Measurements from ENCODE around the gene NAP1L4.
"Not testable (repeated sequence)": the region's sequence is repeated elsewhere in the genome, so short reads cannot be mapped to it uniquely, and the experiment has no call there.

The NAP1L4 gene

DNA sequence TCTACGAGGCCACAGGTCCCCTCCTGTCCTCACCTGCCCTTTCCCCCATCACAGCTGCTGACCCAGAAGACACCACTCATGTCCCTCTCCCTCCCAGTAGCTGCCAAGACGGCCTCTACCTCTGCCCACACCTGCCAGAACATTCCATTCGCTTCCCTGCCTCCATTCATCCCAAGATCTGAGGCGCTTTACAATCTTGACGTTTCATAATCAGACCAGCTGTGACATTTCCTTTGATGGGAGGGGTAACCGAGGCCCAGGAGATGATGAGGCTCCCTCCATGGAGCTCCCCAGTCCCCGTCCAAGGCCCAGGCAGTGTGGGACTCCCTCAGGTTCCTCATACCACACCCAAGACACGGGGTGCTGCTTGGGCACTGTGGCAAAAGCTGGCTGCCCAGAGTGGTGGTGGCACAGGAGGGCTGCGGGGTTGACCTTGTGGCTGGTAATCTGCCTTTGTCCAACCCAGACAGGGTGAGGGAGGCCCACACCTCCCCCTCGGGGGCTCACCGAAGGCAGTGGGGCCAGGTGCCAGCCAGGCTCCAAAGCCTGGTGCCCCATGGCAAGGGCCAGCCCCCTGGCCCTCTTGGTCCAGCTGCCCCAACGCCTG, 80.2 kb downstream of the NAP1L4 start:
- Mint-ChIP-seq H3K4me1 (peaks cover 31% of the 10 kb centered on the region), H3K9me3 (no peaks in the 10 kb centered on the region), H3K36me3 (peaks cover 2% of the 10 kb centered on the region), H3K27me3 (peaks cover 38% of the 10 kb centered on the region), H3K4me3 (no peak overlapping the region), H3K27ac (no peak overlapping the region)
- no peak for ATAC-seq

DNA sequence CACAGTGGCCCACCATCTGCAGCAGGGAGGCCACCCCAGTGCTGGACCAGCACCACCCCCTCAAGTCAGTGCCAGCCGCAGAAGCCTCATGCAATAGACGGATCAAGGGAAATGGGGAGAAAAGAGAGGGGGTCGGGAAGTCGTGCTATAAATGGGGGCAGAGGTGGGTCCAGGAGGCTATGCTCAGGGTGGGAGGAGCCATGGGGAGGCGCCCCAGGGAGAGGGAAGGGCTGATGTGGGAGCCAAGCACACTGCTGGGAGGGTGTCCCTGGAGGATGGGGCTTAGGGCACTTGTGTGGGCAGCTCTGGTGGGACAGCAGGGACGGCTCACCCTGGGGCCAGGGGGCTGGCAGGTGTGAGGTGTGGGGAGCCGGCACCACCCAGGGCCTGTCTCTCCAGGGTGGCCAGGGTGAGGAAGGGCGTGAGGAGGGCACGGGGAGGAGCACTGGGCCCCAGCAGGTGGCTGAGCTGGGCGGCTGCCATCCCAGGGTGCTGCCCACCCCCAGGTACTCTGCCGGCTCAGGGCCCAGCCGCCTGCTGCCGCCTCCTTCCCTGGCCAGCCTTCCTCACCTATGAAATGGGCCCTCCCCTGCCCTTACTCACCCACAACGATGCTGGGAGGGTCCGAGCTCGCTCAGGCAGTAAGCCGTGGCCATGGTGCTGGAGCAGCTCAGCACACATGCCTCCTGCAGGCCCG, 80.9 kb downstream of the NAP1L4 start:
- ATAC-seq, result no peak
- peaks cover 8% of the 10 kb centered on the region for H3K36me3 Mint-ChIP-seq
- peaks cover 31% of the 10 kb centered on the region for H3K4me1 Mint-ChIP-seq
- H3K9me3 Mint-ChIP-seq, result peaks cover 2% of the 10 kb centered on the region
- no peak overlapping the region for H3K4me3 Mint-ChIP-seq
- H3K27ac Mint-ChIP-seq, result peak overlapping the region; percentile 3
- H3K27me3 Mint-ChIP-seq, result peaks cover 45% of the 10 kb centered on the region

DNA sequence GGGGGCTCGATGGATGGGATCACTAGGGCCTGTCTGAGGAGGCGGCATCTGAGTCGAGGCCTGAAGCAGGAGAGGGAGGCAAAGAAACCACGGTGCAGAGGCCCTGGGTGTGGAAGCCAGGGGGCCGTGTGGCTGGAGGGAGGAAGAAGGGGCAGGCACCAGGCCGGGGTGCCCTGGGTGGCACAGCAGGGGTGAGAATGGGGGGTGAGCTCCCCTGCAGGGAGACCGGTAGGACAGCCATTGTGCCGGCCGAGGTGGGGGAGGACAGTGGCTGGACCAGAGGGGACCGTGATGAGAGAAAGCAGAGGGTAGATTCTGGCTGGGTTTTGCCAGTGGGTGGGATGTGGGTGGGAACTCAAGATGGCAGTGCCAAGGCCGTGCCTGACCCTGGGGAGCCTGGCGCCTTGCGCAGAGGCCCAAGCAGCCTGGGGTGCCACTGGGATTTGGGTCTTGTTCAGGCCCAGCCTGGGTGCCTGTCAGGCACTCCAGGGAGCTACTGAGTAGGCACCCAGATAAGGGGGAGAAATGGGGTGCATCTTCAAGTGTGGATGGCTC, 81.7 kb downstream of the NAP1L4 start:
- no peak for ATAC-seq
- H3K27me3 Mint-ChIP-seq, result peaks cover 52% of the 10 kb centered on the region
- H3K27ac Mint-ChIP-seq, result peak overlapping the region; percentile 3
- peaks cover 15% of the 10 kb centered on the region for H3K36me3 Mint-ChIP-seq
- H3K9me3 Mint-ChIP-seq, result peaks cover 6% of the 10 kb centered on the region
- peaks cover 31% of the 10 kb centered on the region for H3K4me1 Mint-ChIP-seq
- H3K4me3 Mint-ChIP-seq, result no peak overlapping the region

DNA sequence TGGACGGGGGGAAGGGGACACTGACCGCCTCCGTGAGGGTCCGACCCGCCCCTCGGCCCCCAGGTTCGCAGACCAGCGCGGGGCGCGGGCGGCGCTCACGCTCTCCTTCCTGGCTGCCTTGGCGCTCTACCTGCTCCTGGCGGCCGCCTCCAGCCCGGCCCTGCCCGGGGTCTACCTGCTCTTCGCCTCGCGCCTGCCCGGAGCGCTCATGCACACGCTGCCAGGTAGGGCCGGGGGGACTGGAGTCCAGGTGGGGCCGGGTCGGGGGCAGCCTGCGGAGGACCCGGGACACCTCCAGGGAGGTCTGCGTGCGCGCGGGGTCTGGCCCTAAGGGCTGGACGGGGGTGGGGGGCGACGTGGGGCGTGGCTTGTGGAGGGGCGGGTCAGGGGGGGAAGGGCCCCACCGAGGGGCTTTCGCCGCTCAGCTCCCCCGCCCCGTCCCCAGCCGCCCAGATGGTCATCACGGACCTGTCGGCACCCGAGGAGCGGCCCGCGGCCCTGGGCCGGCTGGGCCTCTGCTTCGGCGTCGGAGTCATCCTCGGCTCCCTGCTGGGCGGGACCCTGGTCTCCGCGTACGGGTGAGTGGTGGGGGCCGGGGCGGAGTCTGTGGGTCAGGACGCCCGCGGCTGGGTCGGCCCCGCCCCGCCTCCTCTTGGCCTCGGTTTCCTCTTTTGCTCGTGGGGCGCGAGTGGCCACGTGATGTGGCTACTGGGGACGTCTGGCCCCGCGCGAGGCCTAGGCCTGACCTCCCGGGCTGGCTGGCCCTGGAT, 82.8 kb downstream of the NAP1L4 start:
- H3K36me3 Mint-ChIP-seq, result peaks cover 24% of the 10 kb centered on the region
- H3K9me3 Mint-ChIP-seq, result peaks cover 11% of the 10 kb centered on the region
- H3K4me3 Mint-ChIP-seq, result no peak overlapping the region
- peaks cover 64% of the 10 kb centered on the region for H3K27me3 Mint-ChIP-seq
- no peak overlapping the region for H3K27ac Mint-ChIP-seq
- peak; percentile 34 for ATAC-seq
- peaks cover 29% of the 10 kb centered on the region for H3K4me1 Mint-ChIP-seq

DNA sequence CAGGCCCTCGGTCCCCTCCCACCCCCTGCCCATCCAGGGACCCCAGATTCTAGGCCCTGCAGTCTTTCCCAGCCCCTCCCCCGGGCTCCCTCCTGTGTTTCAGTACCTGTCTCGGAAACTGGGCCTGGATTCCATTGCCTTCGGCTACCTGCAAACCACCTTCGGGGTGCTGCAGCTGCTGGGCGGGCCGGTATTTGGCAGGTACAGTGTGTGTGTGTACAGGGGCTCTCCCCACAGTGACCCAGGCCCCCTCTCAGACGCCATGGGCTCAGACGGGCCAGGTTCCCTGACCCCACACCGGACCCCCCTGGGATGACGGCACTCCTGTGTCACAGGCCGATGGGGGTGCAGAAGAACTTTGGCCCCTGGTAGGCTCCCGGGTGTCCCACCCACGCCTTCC, 84.0 kb downstream of the NAP1L4 start:
- no peak for ATAC-seq
- Mint-ChIP-seq H3K4me3 (no peak overlapping the region), H3K36me3 (peaks cover 24% of the 10 kb centered on the region), H3K27me3 (peaks cover 64% of the 10 kb centered on the region), H3K4me1 (peaks cover 24% of the 10 kb centered on the region), H3K27ac (no peak overlapping the region), H3K9me3 (peaks cover 11% of the 10 kb centered on the region)

DNA sequence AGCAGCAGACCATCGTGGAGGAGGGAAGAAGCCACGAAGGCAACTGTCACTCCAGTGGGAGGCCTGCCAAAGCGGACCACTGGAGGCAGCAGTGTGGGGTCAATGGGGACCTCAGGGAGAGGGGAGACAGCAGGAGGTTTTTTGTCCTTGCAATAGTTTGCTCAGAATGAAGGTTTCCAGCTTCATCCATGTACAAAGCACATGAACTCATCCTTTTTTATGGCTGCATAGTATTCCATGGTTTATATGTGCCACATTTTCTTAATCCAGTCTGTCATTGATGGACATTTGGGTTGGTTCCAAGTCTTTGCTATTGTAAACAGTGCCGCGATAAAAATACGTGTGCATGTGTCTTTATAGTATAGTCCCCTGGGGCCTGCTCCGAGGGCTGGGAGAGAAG, 86.8 kb downstream of the NAP1L4 start:
- H3K4me3 Mint-ChIP-seq, H3K27ac Mint-ChIP-seq, ATAC-seq: not testable (repeated sequence)
- Mint-ChIP-seq H3K4me1 (peaks cover 20% of the 10 kb centered on the region), H3K9me3 (peaks cover 11% of the 10 kb centered on the region), H3K36me3 (peaks cover 24% of the 10 kb centered on the region), H3K27me3 (peaks cover 46% of the 10 kb centered on the region)

DNA sequence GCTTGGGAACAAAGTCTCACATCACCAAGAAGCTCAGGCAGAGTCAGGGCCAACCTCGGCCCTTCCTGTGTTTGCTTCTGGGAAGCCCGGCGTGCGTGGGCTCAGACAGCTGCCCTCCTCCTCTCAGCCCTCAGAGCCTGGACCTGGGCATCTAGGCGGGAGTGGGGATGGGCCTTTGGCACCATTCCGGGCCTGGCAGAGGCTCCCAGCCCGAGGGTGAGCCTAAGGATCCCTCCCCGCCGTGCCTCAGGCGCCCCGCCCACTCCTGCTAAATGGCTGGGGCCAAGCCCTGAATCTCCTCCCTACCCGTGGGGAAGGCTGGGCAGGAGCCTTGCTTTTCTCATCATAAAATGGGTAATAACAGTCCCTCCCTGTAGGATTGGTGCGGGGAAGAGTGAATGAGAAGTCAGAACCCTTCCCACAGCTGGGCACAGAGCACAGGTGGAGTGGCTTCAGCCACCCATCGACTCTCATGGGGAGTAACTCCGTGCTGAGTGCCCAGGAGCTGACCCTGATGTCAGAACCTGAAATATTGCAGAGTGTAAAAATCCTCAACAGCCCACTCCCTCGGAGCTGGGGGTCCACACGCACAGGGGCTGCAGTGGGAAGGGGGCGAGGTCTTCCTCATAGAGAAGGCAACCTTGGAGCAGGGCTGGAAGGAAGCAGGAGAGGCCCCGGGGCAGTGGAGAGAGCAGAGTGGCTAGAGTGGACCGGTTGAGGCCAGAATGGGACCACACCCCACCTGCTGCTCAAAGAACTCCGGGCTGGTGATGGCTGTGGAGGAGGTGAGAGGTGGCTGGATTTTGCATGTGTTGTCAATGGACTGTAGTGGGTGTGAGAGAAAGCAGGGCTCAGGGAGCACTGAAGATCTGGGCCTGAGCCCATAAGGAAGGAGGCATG, 87.7 kb downstream of the NAP1L4 start:
- Mint-ChIP-seq H3K36me3 (peaks cover 24% of the 10 kb centered on the region), H3K27ac (no peak overlapping the region), H3K4me3 (no peak overlapping the region), H3K27me3 (peaks cover 41% of the 10 kb centered on the region), H3K4me1 (peaks cover 28% of the 10 kb centered on the region), H3K9me3 (peaks cover 11% of the 10 kb centered on the region)
- ATAC-seq, result no peak

DNA sequence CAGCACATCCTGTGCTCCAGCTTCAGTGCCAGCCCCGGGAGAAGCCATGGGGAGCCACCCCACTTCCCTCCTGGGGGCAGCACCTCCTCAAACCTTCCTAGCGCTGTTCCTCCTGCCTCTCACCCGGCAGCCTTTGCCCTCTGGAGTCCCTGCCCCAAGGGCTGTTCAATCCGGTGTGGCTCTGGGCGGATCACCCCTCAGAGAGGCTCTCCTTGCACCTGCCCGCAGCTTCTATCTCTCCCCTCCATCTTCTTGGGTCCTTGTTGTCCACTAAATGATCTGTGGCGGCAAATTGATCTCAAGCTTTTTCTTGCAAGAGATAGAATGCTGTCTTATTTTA, 88.5 kb downstream of the NAP1L4 start:
- no peak overlapping the region for H3K27ac Mint-ChIP-seq
- no peak for ATAC-seq
- H3K4me3 Mint-ChIP-seq, result peak overlapping the region; percentile 38
- peaks cover 11% of the 10 kb centered on the region for H3K9me3 Mint-ChIP-seq
- peaks cover 36% of the 10 kb centered on the region for H3K4me1 Mint-ChIP-seq
- peaks cover 41% of the 10 kb centered on the region for H3K27me3 Mint-ChIP-seq
- H3K36me3 Mint-ChIP-seq, result peaks cover 24% of the 10 kb centered on the region

DNA sequence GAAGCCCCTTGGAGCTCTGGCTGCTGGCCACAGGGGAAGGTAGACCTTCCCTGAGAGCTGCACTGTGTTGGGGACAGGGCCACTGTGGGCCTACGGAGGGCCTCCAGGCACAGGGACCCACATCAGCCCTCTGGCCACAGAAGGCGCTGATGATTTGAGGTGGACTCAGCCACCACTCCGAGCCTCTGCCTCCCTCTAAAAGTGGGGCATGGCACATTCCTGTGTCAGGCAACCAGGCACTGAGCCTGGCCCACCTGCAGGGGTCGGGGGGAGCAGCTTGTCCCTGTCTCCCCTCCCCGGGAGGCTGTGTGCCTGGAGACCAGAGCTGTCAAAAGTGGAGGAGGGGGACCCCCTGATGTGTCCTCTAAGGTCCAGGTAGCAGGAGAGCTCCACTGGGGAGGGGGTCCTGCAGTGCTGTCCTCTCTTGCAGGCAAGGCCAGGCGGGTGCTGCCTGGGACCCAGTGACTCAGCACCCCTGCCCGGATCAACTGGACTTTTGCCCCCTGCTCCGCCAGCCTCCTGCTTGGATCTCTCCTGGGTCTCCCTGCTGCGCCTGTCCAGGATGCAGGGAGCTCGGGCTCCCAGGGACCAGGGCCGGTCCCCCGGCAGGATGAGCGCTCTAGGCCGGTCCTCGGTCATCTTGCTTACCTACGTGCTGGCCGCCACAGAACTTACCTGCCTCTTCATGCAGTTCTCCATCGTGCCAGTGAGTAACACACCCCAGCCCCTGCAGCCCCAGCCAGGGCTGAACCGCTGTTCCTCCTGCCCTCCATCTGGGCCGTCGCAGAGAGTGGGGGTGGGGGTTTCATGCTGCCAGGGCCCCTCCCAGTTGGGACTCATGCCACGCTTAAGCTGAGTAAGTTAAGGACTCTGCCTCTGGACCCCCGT, 89.1 kb downstream of the NAP1L4 start:
- Mint-ChIP-seq H3K27ac (no peak overlapping the region), H3K4me3 (peak overlapping the region; percentile 53), H3K27me3 (peaks cover 36% of the 10 kb centered on the region), H3K9me3 (peaks cover 11% of the 10 kb centered on the region), H3K36me3 (peaks cover 24% of the 10 kb centered on the region), H3K4me1 (peaks cover 40% of the 10 kb centered on the region)
- ATAC-seq, result no peak

DNA sequence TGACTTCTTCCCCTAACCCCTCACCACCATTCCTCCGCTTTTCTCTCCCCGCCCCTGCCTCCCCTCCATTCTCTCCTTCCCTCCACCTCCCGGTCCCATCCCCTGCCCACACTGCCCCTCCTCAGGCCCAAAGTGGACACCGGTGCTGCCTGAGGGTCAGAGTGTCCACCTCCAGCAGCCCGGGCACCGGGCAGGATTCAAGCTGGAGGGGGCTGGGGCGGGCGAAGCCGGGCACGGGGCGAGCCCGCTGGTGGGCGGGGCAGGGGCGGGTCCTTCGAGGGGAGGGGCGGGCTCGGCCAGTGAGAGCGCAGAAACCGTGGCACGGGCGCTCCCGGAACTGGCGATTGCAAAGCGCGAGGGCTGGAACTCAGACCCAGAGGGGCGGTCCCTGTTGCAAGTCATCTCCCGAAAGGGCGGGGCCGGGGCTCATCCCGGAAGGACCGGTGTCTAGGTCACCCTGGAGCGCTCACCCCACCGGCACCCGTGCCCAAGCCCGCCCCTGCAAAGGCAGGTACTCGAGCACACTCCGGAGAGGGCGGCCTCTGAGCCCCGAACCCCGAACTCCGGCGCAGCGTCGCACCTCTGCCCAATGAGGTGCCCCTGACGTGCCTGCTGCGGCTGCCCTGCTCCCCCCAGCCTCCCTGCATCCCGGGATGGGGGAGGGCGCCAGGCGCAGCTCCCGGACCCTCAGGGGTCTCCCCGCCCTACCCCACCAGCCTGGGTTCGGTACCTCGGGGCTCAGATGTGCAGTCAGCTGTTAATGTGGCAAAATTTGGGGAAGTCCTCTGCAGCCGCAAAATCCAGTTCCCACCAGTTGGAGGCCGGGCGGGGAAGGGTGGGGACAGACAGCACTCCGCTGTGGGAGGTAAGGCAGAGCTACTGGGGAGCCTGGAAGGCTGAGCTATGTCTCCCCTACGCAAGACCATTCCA, 90.0 kb downstream of the NAP1L4 start:
- peak; percentile 91 for ATAC-seq
- H3K9me3 Mint-ChIP-seq, result peaks cover 11% of the 10 kb centered on the region
- H3K36me3 Mint-ChIP-seq, result peaks cover 24% of the 10 kb centered on the region
- peak overlapping the region; percentile 69 for H3K4me3 Mint-ChIP-seq
- peaks cover 29% of the 10 kb centered on the region for H3K27me3 Mint-ChIP-seq
- H3K4me1 Mint-ChIP-seq, result peaks cover 40% of the 10 kb centered on the region
- H3K27ac Mint-ChIP-seq, result no peak overlapping the region

DNA sequence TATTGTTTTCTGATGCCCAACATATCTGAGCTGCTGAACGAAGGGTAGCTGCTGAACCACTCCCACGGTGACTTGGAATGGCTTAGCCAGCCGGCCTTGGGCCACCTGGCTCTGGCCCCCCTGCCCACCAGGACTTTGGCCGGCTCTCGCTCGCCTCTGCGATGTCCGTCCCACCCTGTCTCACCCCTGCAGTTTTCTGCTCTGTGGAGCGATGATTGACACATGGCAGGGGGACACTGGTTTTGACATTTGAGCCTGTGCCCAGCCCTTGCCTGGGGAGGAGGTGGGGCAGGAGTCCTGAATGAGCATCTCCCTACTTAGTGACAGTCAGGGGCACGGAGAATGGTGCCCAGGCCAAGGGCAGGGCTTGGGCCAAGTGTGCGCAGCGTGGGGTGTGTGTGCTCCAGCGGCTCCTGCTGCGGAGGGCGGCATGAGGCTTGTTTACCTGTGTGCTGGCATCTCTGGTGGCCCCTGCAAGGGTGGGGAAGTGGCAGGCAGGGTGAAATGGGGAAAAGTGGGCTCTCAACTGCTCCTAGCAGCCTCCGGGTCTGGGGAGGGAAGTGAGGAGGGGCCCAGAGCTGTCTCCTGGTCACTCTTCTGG, 90.8 kb downstream of the NAP1L4 start:
- peaks cover 21% of the 10 kb centered on the region for H3K27me3 Mint-ChIP-seq
- no peak overlapping the region for H3K27ac Mint-ChIP-seq
- H3K4me1 Mint-ChIP-seq, result peaks cover 40% of the 10 kb centered on the region
- no peak for ATAC-seq
- H3K4me3 Mint-ChIP-seq, result peak overlapping the region; percentile 69
- H3K36me3 Mint-ChIP-seq, result peaks cover 16% of the 10 kb centered on the region
- H3K9me3 Mint-ChIP-seq, result peaks cover 9% of the 10 kb centered on the region

DNA sequence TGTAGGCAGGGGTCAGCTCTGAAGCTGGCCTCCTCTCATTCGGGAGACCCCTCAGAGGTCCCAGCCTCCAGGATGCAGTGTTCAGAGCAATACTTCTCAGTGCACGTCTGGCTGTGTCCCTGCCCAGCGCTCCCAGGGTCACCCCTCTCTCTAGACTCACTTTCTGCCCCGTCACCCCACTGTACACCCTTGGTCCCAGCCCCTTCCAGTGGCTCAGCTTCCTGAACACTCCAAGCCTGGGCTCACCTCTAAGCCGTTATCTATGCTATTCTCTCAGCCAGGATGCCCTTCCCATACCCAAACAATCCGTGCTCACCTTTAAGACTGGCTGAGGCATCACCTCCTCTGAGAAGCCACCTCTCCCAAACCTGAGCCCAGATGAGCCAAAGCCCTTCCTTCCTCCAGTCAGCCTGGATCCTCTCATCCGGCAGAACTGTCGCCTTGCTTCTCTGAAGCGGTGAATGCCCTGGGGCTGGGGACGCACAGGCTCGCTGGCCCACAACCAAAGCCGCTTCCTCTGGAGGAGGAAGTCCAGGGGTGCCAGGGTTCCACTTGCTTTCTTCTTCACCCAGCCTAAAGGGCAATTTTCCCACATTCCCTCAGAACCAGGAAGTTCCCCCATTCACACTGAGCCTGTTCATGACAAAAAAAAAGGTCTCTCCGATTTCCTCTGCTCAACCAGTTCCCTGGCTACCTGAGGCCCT, 92.9 kb downstream of the NAP1L4 start:
- ATAC-seq, result no peak
- no peaks in the 10 kb centered on the region for H3K27me3 Mint-ChIP-seq

More for the DNA sequence above, 92.9 kb downstream of the NAP1L4 start:
- Mint-ChIP-seq H3K27ac (peak overlapping the region; percentile 53), H3K36me3 (no peaks in the 10 kb centered on the region), H3K4me1 (peaks cover 34% of the 10 kb centered on the region), H3K4me3 (no peak overlapping the region), H3K9me3 (no peaks in the 10 kb centered on the region)

Data from stimulated activated memory B cell treated with anti-CD40 and anti-IgM and Interleukin-4, amounts not matched to agents 10 μg/mL and 1 μg/mL and 100 μg/mL, for 72 hours (primary cell).